ENCODE measurements around the gene VPS41.
A peak's percentile ranks its signal among the peaks of the same experiment; 100 is the strongest.

The VPS41 gene

GRCh38 chr7:38880454-38880853 is 28.5 kb downstream of the VPS41 start:
- Histone ChIP-seq H3K4me1 (ENCODE audit: control insufficient read depth, insufficient read depth, low read length) (no peaks in the 10 kb centered on the region), H3K36me3 (ENCODE audit: control insufficient read depth in 2 of 2, insufficient read depth in 1 of 2, low read length in 2 of 2) (no peaks in the 10 kb centered on the region), H3K9me3 (ENCODE audit: control insufficient read depth, insufficient read depth, low read depth, low read length) (no peaks in the 10 kb centered on the region), H3K4me3 (ENCODE audit: low read depth, low read length) (no peak overlapping the region), H3K27ac (ENCODE audit: extremely low read depth, low read depth, low read length) (no peak overlapping the region)
- TF ChIP-seq ZNF639 (tag by site-specific recombination; IDR thresholded peaks at IDR 0.05) (no peak), ZNF248 (tag by site-specific recombination; IDR thresholded peaks at IDR 0.05) (no peak), ZSCAN30 (tag by site-specific recombination; IDR thresholded peaks at IDR 0.05) (no peak), ZNF112 (tag by site-specific recombination; IDR thresholded peaks at IDR 0.05) (no peak), ZNF10 (tag by site-specific recombination; IDR thresholded peaks at IDR 0.05) (no peak), ZNF558 (tag by site-specific recombination; IDR thresholded peaks at IDR 0.05) (no peak), IKZF3 (tag by site-specific recombination; IDR thresholded peaks at IDR 0.05) (no peak), ZNF223 (tag by site-specific recombination; IDR thresholded peaks at IDR 0.05) (no peak)
- ChIA-PET CTCF (interaction anchor here (0.5 to 1.0 kb wide), 3 partner anchors 28 to 1205 kb away, joined by 3 to 5 read pairs (median 3); no protein-coding TSS in a partner anchor), POLR2A (no interaction called here)

- H3K4me3 ChIP-seq (ENCODE audit: low read depth, low read length): no peak overlapping the region
- H3K36me3 ChIP-seq (ENCODE audit: control insufficient read depth in 2 of 2, insufficient read depth in 1 of 2, low read length in 2 of 2): no peaks in the 10 kb centered on the region
- no peaks in the 10 kb centered on the region for H3K4me1 ChIP-seq (ENCODE audit: control insufficient read depth, insufficient read depth, low read length)
- ChIA-PET POLR2A (no interaction called here), CTCF (interaction anchor here (1.0 kb wide), 1 partner anchor 31 kb away, joined by 3 read pairs; no protein-coding TSS in a partner anchor)
- H3K27ac ChIP-seq (ENCODE audit: extremely low read depth, low read depth, low read length): no peak overlapping the region
- H3K9me3 ChIP-seq (ENCODE audit: control insufficient read depth, insufficient read depth, low read depth, low read length): no peaks in the 10 kb centered on the region
- TF ChIP-seq ATF2 (tag by site-specific recombination; IDR thresholded peaks at IDR 0.05; ENCODE audit: low read depth) (0 out of 2 replicates have a peak, but pooled peaks have one; percentile 18), ZFP69B (tag by site-specific recombination; IDR thresholded peaks at IDR 0.05) (no peak), ZNF555 (tag by site-specific recombination; conservative IDR thresholded peaks at IDR 0.05) (no peak), ZEB2 (tag by site-specific recombination; IDR thresholded peaks at IDR 0.05) (no peak)
Measured at GRCh38 chr7:38880035-38880434, 29.0 kb downstream of the VPS41 start.

- no peaks in the 10 kb centered on the region for H3K4me1 ChIP-seq (ENCODE audit: control insufficient read depth, insufficient read depth, low read length)
- H3K4me3 ChIP-seq (ENCODE audit: low read depth, low read length): no peak overlapping the region
- no peaks in the 10 kb centered on the region for H3K36me3 ChIP-seq (ENCODE audit: control insufficient read depth in 2 of 2, insufficient read depth in 1 of 2, low read length in 2 of 2)
- TF ChIP-seq ZNF664 (tag by site-specific recombination; IDR thresholded peaks at IDR 0.05) (no peak), ZNF521 (tag by site-specific recombination; IDR thresholded peaks at IDR 0.05) (no peak), ZIC2 (tag by site-specific recombination; IDR thresholded peaks at IDR 0.05) (no peak), ZNF501 (tag by site-specific recombination; IDR thresholded peaks at IDR 0.05) (no peak), ZNF585B (tag by site-specific recombination; IDR thresholded peaks at IDR 0.05) (no peak), ZNF239 (tag by site-specific recombination; IDR thresholded peaks at IDR 0.05) (no peak), ZNF530 (tag by site-specific recombination; IDR thresholded peaks at IDR 0.05; ENCODE audit: low read depth) (no peak), KLF10 (tag by site-specific recombination; IDR thresholded peaks at IDR 0.05) (no peak), GLI2 (tag by site-specific recombination; IDR thresholded peaks at IDR 0.05; ENCODE audit: borderline replicate concordance, low read depth) (no peak), ZFHX2 (tag by site-specific recombination; conservative IDR thresholded peaks at IDR 0.05) (no peak)
- ChIA-PET CTCF (no interaction called here), POLR2A (no interaction called here)
- H3K27ac ChIP-seq (ENCODE audit: extremely low read depth, low read depth, low read length): no peak overlapping the region
- H3K9me3 ChIP-seq (ENCODE audit: control insufficient read depth, insufficient read depth, low read depth, low read length): no peaks in the 10 kb centered on the region
Measured at GRCh38 chr7:38878694-38879457, 30.1 kb downstream of the VPS41 start.

Data from HEK293 (cell line).